Vagina (tissue), 2 donors: ENCODE results near the gene SNX19.

Experiments used
- CTCF ChIP-seq, 3 experiments: fragments of 450-650 bp in 2 of 3; fragments of 200-600 bp in 1 of 3; sonication (generic) in 1 of 3; IDR thresholded peaks; one replicate each; pipeline ENCODE4 v1.5.1; 2017 to 2019; ENCODE audit warnings: antibody characterized with exemption in 3 of 3, mild to moderate bottlenecking in 2 of 3, moderate library complexity in 2 of 3
- POLR2AphosphoS5 ChIP-seq, 2 donors: sonication (generic); formaldehyde crosslinking; IDR thresholded peaks; one replicate each; pipeline ENCODE4 v1.9.0; 2017; ENCODE audit warnings: antibody characterized with exemption in 2 of 2, mild to moderate bottlenecking in 2 of 2, low read depth in 1 of 2; ENCODE audit not compliant: insufficient read depth in 1 of 2

GRCh38 chr11:130837194-130837593, 79.1 kb downstream of the SNX19 start:
- TF ChIP-seq CTCF (IDR thresholded peaks at IDR 0.05) = no peak
- TF ChIP-seq POLR2AphosphoS5 (IDR thresholded peaks at IDR 0.05; ENCODE audit: insufficient read depth in 1 of 2, low read depth in 1 of 2) = no peak
